Chondrocyte (in vitro differentiated cells): ENCODE results near the gene KLHL40. TPM values are rescaled to one million over a fixed set of nuclear protein-coding genes. Genes with fewer than 3 reads are reported as not detected.

Experiments
- DNase-seq: peaks from one replicate; pipeline ENCODE4 v3.0.0; 2021; ENCODE audit warnings: mixed read lengths, low spot score
- H3K27ac Mint-ChIP-seq: one replicate; pipeline ENCODE4 v1.8.0; 2021; ENCODE audit warnings: mild to moderate bottlenecking, moderate library complexity, mixed read lengths; ENCODE audit not compliant: unreplicated experiment
- H3K27me3 Mint-ChIP-seq: 2 replicates; pipeline ENCODE4 v1.8.0; 2021; ENCODE audit warnings: low read depth, mixed read lengths
- H3K36me3 Mint-ChIP-seq: 2 replicates; pipeline ENCODE4 v1.8.0; 2021; ENCODE audit warnings: low read depth, mixed read lengths
- H3K4me1 Mint-ChIP-seq: 2 replicates; pipeline ENCODE4 v1.8.0; 2021; ENCODE audit warnings: low read depth, mild to moderate bottlenecking, mixed read lengths
- H3K4me3 Mint-ChIP-seq: one replicate; pipeline ENCODE4 v1.8.0; 2021; ENCODE audit warnings: mild to moderate bottlenecking, moderate library complexity, mixed read lengths; ENCODE audit not compliant: unreplicated experiment
- H3K9me3 Mint-ChIP-seq: 2 replicates; pipeline ENCODE4 v1.8.0; 2021; ENCODE audit warnings: low read depth, mixed read lengths
- CTCF ChIP-seq: fragments of 200-600 bp; sonication (generic); IDR thresholded peaks from 2 replicates; pipeline ENCODE4 v1.5.0; 2021; ENCODE audit warnings: antibody characterized with exemption, mild to moderate bottlenecking, moderate library complexity
- total RNA-seq: library from RNA; stranded (reverse); gene quantifications from 3 replicates; pipeline ENCODE4 v1.2.1, GENCODE V29; 2021

KLHL40 gene
- total RNA-seq, 1 donor from 2014 or later, result not detected

- Mint-ChIP-seq H3K27ac (no peak overlapping the region), H3K4me3 (no peak overlapping the region), H3K27me3 (peaks cover 16% of the 10 kb centered on the region), H3K36me3 (no peaks in the 10 kb centered on the region), H3K9me3 (no peaks in the 10 kb centered on the region), H3K4me1 (no peaks in the 10 kb centered on the region)
- TF ChIP-seq CTCF, result no peak
- DNase-seq, result peak; percentile 61
Observed at GRCh38 chr3:42707620-42708355, 22.5 kb downstream of the KLHL40 start.

GRCh38 chr3:42708611-42709151 lies 23.3 kb downstream of the KLHL40 start:
- Mint-ChIP-seq H3K4me3 (no peak overlapping the region), H3K36me3 (no peaks in the 10 kb centered on the region), H3K27me3 (peaks cover 20% of the 10 kb centered on the region), H3K27ac (no peak overlapping the region), H3K9me3 (no peaks in the 10 kb centered on the region), H3K4me1 (no peaks in the 10 kb centered on the region)
- DNase-seq, result peak; percentile 89
- TF ChIP-seq CTCF, result no peak

GRCh38 chr3:42709621-42710020 lies 24.3 kb downstream of the KLHL40 start:
- H3K9me3 Mint-ChIP-seq, result no peaks in the 10 kb centered on the region
- H3K27me3 Mint-ChIP-seq, result peaks cover 26% of the 10 kb centered on the region
- no peaks in the 10 kb centered on the region for H3K4me1 Mint-ChIP-seq
- no peak for TF ChIP-seq CTCF
- peak; percentile 63 for DNase-seq
- H3K36me3 Mint-ChIP-seq, result no peaks in the 10 kb centered on the region
- H3K27ac Mint-ChIP-seq, result no peak overlapping the region
- H3K4me3 Mint-ChIP-seq, result no peak overlapping the region

- H3K27me3 Mint-ChIP-seq, result peaks cover 26% of the 10 kb centered on the region
- no peaks in the 10 kb centered on the region for H3K4me1 Mint-ChIP-seq
- TF ChIP-seq CTCF, result no peak
- no peaks in the 10 kb centered on the region for H3K9me3 Mint-ChIP-seq
- no peaks in the 10 kb centered on the region for H3K36me3 Mint-ChIP-seq
- H3K27ac Mint-ChIP-seq, result no peak overlapping the region
- peak; percentile 39 for DNase-seq
- H3K4me3 Mint-ChIP-seq, result no peak overlapping the region
Observed at GRCh38 chr3:42710323-42711021, 25.1 kb downstream of the KLHL40 start.

GRCh38 chr3:42711491-42712343 lies 26.4 kb downstream of the KLHL40 start:
- Mint-ChIP-seq H3K27ac (no peak overlapping the region), H3K27me3 (peaks cover 21% of the 10 kb centered on the region), H3K4me3 (no peak overlapping the region), H3K36me3 (no peaks in the 10 kb centered on the region), H3K9me3 (no peaks in the 10 kb centered on the region), H3K4me1 (no peaks in the 10 kb centered on the region)
- peak; percentile 36 for TF ChIP-seq CTCF
- DNase-seq, result peak; percentile 29
